ENCODE measurements around the gene UBE2C. TPM values are rescaled to one million over a fixed set of nuclear protein-coding genes. Genes with fewer than 3 reads are reported as not detected.

UBE2C gene
- total and polyA plus RNA-seq, 10 donors, result 3.0 to 56.4 (median 13.5) TPM

GRCh38 chr20:45863543-45864470 is 51.4 kb downstream of the UBE2C start:
- intact Hi-C loops (cut with DNase I; ENCODE audit: low total_unique reads), result no loop called here
- no peak overlapping the region for H3K4me3 ChIP-seq
- no peaks in the 10 kb centered on the region for H3K36me3 ChIP-seq
- no peaks in the 10 kb centered on the region for H3K9me3 ChIP-seq
- TF ChIP-seq CTCF (IDR thresholded peaks at IDR 0.05 in 8 of 11, conservative IDR thresholded peaks at IDR 0.05 in 3 of 11), result no peak
- TF ChIP-seq POLR2A (IDR thresholded peaks at IDR 0.05), result no peak
- TF ChIP-seq POLR2AphosphoS5 (IDR thresholded peaks at IDR 0.05), result no peak
- peak; percentile 10 for DNase-seq
- peaks cover 0 to 21% (median 2%) of the 10 kb centered on the region in 6 donors for H3K4me1 ChIP-seq
- H3K27me3 ChIP-seq (replicated peaks in 1 of 7), result no peaks in the 10 kb centered on the region
- 91 to 96% (median 94%) methylated on average over 7 of the region's 7 CpGs for WGBS, 5 donors
- H3K27ac ChIP-seq, result no peak overlapping the region

DNA sequence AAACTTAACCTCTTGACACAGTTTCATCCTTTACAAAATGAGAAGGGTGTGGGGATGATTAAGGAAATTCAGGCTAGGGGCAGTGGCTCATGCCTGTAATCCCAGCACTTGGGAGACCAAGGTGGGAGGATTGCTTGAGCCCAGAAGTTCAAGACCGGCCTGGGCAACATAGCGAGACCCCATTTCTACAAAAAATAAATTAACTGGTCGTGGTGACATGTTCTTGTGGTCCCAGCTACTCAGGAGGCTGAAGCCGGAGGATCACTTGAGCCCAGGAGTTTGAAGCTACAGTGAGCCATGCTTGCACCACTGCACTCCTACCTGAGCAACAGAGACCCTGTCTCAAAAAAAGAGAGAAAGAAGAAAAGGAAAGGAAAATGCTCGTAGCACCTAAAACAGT is 54.0 kb downstream of the UBE2C start:
- TF ChIP-seq CTCF (IDR thresholded peaks at IDR 0.05 in 8 of 11, conservative IDR thresholded peaks at IDR 0.05 in 3 of 11) (no peak), POLR2A (IDR thresholded peaks at IDR 0.05) (no peak), POLR2AphosphoS5 (IDR thresholded peaks at IDR 0.05) (no peak)
- intact Hi-C loops (cut with DNase I; ENCODE audit: low total_unique reads), result no loop called here
- 91 to 99% (median 94%) methylated on average over 5 of the region's 5 CpGs for WGBS, 5 donors
- H3K4me1 ChIP-seq, result peaks cover 0 to 10% (median 2%) of the 10 kb centered on the region in 6 donors
- no peaks in the 10 kb centered on the region for H3K27me3 ChIP-seq (replicated peaks in 1 of 7)
- H3K36me3 ChIP-seq, result no peaks in the 10 kb centered on the region
- no peaks in the 10 kb centered on the region for H3K9me3 ChIP-seq
- H3K4me3 ChIP-seq, result no peak overlapping the region
- no peak overlapping the region for H3K27ac ChIP-seq
- DNase-seq, result peak; percentile 17

Small RNA genes lying within 50 kb of the gene (small RNA-seq; reads per million reads assigned to genes)
- 0 reads per million in 4 donors for gene RNU6ATAC38P

Other genes with a start within 250 kb of the UBE2C start
- gene WFDC8, start 233.4 kb upstream of the UBE2C start, total RNA-seq, result not detected
- gene WFDC8, start 233.4 kb upstream of the UBE2C start, polyA plus RNA-seq, result not detected
- gene WFDC10A, start 182.9 kb upstream of the UBE2C start, total RNA-seq, result not detected
- not detected for gene WFDC10A, start 182.9 kb upstream of the UBE2C start, polyA plus RNA-seq
- gene WFDC9, start 181.4 kb upstream of the UBE2C start, total RNA-seq, result not detected
- not detected for gene WFDC9, start 181.4 kb upstream of the UBE2C start, polyA plus RNA-seq
- gene WFDC11, start 142.4 kb upstream of the UBE2C start, total RNA-seq, result not detected
- gene WFDC11, start 142.4 kb upstream of the UBE2C start, polyA plus RNA-seq, result not detected
- gene WFDC13, start 110.6 kb upstream of the UBE2C start, total RNA-seq, result not detected
- gene WFDC13, start 110.6 kb upstream of the UBE2C start, polyA plus RNA-seq, result not detected
- not detected for gene WFDC10B, start 107.6 kb upstream of the UBE2C start, total RNA-seq
- gene WFDC10B, start 107.6 kb upstream of the UBE2C start, polyA plus RNA-seq, result not detected
- not detected for gene SPINT4, start 90.3 kb upstream of the UBE2C start, total RNA-seq
- not detected for gene SPINT4, start 90.3 kb upstream of the UBE2C start, polyA plus RNA-seq
- gene WFDC3, start 20.8 kb upstream of the UBE2C start, total RNA-seq, result not detected
- 1 to 10 TPM in 1 of 3 donors, under 1 TPM in 2; 0.70 to 1.2 (median 0.89) TPM for gene WFDC3, start 20.8 kb upstream of the UBE2C start, polyA plus RNA-seq
- 10 to 100 TPM; 21.0 to 39.3 (median 29.6) TPM for gene DNTTIP1, start 20.7 kb upstream of the UBE2C start, total RNA-seq
- 10 to 100 TPM; 31.8 to 34.7 (median 32.5) TPM for gene DNTTIP1, start 20.7 kb upstream of the UBE2C start, polyA plus RNA-seq
- gene TNNC2, start 14.7 kb downstream of the UBE2C start, total RNA-seq, result under 1 TPM in 2 of 7 donors, not detected in 5; 0.54 to 0.89 TPM
- gene TNNC2, start 14.7 kb downstream of the UBE2C start, polyA plus RNA-seq, result 1 to 10 TPM; 1.4 to 3.4 (median 1.9) TPM
- gene SNX21, start 21.2 kb downstream of the UBE2C start, total RNA-seq, result 10 to 100 TPM in 6 of 7 donors, 1 to 10 TPM in 1; 8.8 to 32.4 (median 20.0) TPM
- 10 to 100 TPM in 2 of 3 donors, 1 to 10 TPM in 1; 6.3 to 15.8 (median 15.7) TPM for gene SNX21, start 21.2 kb downstream of the UBE2C start, polyA plus RNA-seq
- gene ACOT8, start 44.7 kb downstream of the UBE2C start, total RNA-seq, result 10 to 100 TPM; 19.4 to 37.4 (median 24.7) TPM
- gene ACOT8, start 44.7 kb downstream of the UBE2C start, polyA plus RNA-seq, result 10 to 100 TPM; 28.1 to 36.7 (median 34.2) TPM
- gene ZSWIM3, start 45.0 kb downstream of the UBE2C start, total RNA-seq, result 1 to 10 TPM; 4.4 to 7.1 (median 5.4) TPM
- 1 to 10 TPM; 3.1 to 4.2 (median 3.5) TPM for gene ZSWIM3, start 45.0 kb downstream of the UBE2C start, polyA plus RNA-seq
- gene ZSWIM1, start 68.6 kb downstream of the UBE2C start, total RNA-seq, result 10 to 100 TPM in 6 of 7 donors, 1 to 10 TPM in 1; 8.5 to 16.1 (median 11.1) TPM
- 1 to 10 TPM; 3.7 to 5.5 (median 3.9) TPM for gene ZSWIM1, start 68.6 kb downstream of the UBE2C start, polyA plus RNA-seq
- gene SPATA25, start 75.0 kb downstream of the UBE2C start, total RNA-seq, result 10 to 100 TPM in 1 of 7 donors, 1 to 10 TPM in 6; 1.5 to 11.5 (median 4.0) TPM
- gene SPATA25, start 75.0 kb downstream of the UBE2C start, polyA plus RNA-seq, result 1 to 10 TPM in 1 of 3 donors, under 1 TPM in 2; 0.41 to 3.1 (median 0.46) TPM
- 10 to 100 TPM in 2 of 7 donors, 1 to 10 TPM in 5; 3.3 to 19.4 (median 6.4) TPM for gene NEURL2, start 78.6 kb downstream of the UBE2C start, total RNA-seq
- gene NEURL2, start 78.6 kb downstream of the UBE2C start, polyA plus RNA-seq, result 1 to 10 TPM; 2.7 to 4.4 (median 3.5) TPM
- 100 to 1,000 TPM; 162 to 203 (median 183) TPM for gene CTSA, start 78.7 kb downstream of the UBE2C start, total RNA-seq
- 100 to 1,000 TPM in 1 of 3 donors, 10 to 100 TPM in 2; 56.6 to 105 (median 65.8) TPM for gene CTSA, start 78.7 kb downstream of the UBE2C start, polyA plus RNA-seq
- 100 to 1,000 TPM in 2 of 7 donors, 10 to 100 TPM in 5; 19.2 to 430 (median 46.7) TPM for gene PLTP, start 99.5 kb downstream of the UBE2C start, total RNA-seq
- gene PLTP, start 99.5 kb downstream of the UBE2C start, polyA plus RNA-seq, result 10 to 100 TPM in 2 of 3 donors, 1 to 10 TPM in 1; 7.5 to 58.2 (median 16.7) TPM
- 10 to 100 TPM; 41.2 to 61.9 (median 52.4) TPM for gene PCIF1, start 122.0 kb downstream of the UBE2C start, total RNA-seq
- 10 to 100 TPM; 25.1 to 33.8 (median 31.0) TPM for gene PCIF1, start 122.0 kb downstream of the UBE2C start, polyA plus RNA-seq
- 10 to 100 TPM; 25.9 to 46.3 (median 33.8) TPM for gene ZNF335, start 159.6 kb downstream of the UBE2C start, total RNA-seq
- gene ZNF335, start 159.6 kb downstream of the UBE2C start, polyA plus RNA-seq, result 10 to 100 TPM in 2 of 3 donors, 1 to 10 TPM in 1; 8.2 to 17.9 (median 17.8) TPM
- 100 to 1,000 TPM in 5 of 7 donors, 10 to 100 TPM in 2; 75.2 to 295 (median 168) TPM for gene MMP9, start 196.3 kb downstream of the UBE2C start, total RNA-seq
- 10 to 100 TPM; 33.3 to 49.7 (median 37.1) TPM for gene MMP9, start 196.3 kb downstream of the UBE2C start, polyA plus RNA-seq
- gene SLC12A5, start 216.6 kb downstream of the UBE2C start, total RNA-seq, result 1 to 10 TPM in 5 of 7 donors, under 1 TPM in 2; 0.20 to 4.0 (median 2.5) TPM
- gene SLC12A5, start 216.6 kb downstream of the UBE2C start, polyA plus RNA-seq, result 1 to 10 TPM; 1.8 to 8.7 (median 4.1) TPM